ENCODE data around the gene EEF1A1.

The EEF1A1 gene

GRCh38 chr6:73477407-73477806 lies 43.4 kb downstream of the EEF1A1 start:
- Mint-ChIP-seq H3K36me3 (ENCODE audit: insufficient read depth) (peaks cover 88% of the 10 kb centered on the region), H3K4me1 (peaks cover 11% of the 10 kb centered on the region)

GRCh38 chr6:73476723-73477122 lies 44.1 kb downstream of the EEF1A1 start:
- no peak overlapping the region for H3K27ac Mint-ChIP-seq (ENCODE audit: low read depth)
- H3K4me1 Mint-ChIP-seq = peaks cover 11% of the 10 kb centered on the region
- DNase-seq (ENCODE audit: low spot score in 2 of 2) = no peak
- H3K9me3 Mint-ChIP-seq = no peaks in the 10 kb centered on the region
- no peak for ATAC-seq (replicated peaks; ENCODE audit: extremely low read depth, poor library complexity, severe bottlenecking)
- H3K36me3 Mint-ChIP-seq (ENCODE audit: insufficient read depth) = peaks cover 86% of the 10 kb centered on the region
- H3K27me3 Mint-ChIP-seq = no peaks in the 10 kb centered on the region
- H3K4me3 Mint-ChIP-seq = no peak overlapping the region

More at GRCh38 chr6:73477407-73477806, 43.4 kb downstream of the EEF1A1 start:
- Mint-ChIP-seq H3K27ac (ENCODE audit: low read depth) (no peak overlapping the region), H3K9me3 (no peaks in the 10 kb centered on the region), H3K27me3 (no peaks in the 10 kb centered on the region), H3K4me3 (no peak overlapping the region)
- DNase-seq (ENCODE audit: low spot score in 2 of 2) (no peak), ATAC-seq (replicated peaks; ENCODE audit: extremely low read depth, poor library complexity, severe bottlenecking) (no peak)

DNA sequence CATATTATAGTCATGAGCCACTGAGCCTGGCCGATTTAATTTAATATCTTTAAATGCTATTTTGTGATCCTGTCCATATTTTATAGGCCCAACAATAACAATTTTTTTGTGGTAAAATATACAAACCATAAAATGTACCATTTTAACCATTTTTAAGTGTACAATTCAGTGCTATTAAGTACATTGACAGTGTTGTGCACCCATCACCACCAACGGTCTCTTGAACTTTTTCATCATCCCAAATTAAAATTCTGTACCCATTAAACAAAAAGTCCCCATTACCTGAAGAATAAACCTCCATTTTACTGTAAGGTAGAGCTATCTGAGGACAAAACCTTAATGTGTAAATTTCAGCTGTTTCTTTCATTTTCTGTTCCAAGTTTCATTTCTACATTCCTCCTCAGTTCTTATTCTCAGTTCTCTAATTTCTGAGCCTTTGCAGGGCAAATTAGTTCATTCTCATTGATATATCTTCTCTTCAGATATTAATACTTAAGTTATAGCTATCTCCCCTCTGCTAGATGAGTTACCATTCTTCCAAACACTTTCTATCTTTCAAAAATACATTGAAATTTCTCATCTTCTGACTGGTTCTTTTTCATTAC lies 49.0 kb downstream of the EEF1A1 start:
- Mint-ChIP-seq H3K4me1 (peaks cover 14% of the 10 kb centered on the region), H3K36me3 (ENCODE audit: insufficient read depth) (peaks cover 81% of the 10 kb centered on the region), H3K27me3 (no peaks in the 10 kb centered on the region), H3K4me3 (peak overlapping the region; percentile 23), H3K9me3 (no peaks in the 10 kb centered on the region), H3K27ac (ENCODE audit: low read depth) (peak overlapping the region; percentile 93)
- ATAC-seq (replicated peaks; ENCODE audit: extremely low read depth, poor library complexity, severe bottlenecking) (no peak), DNase-seq (ENCODE audit: low spot score in 2 of 2) (no peak)
